CD4-positive, alpha-beta T cell treated with Interleukin-12 subunit alpha and Interleukin-12 subunit beta, for 1 hour (primary cell): Measurements from ENCODE around the gene DMRTC2.

ENCODE experiments used
- DNase-seq: peaks from one replicate; pipeline ENCODE4 v3.0.0-alpha.2; 2020

Gene DMRTC2

DNA sequence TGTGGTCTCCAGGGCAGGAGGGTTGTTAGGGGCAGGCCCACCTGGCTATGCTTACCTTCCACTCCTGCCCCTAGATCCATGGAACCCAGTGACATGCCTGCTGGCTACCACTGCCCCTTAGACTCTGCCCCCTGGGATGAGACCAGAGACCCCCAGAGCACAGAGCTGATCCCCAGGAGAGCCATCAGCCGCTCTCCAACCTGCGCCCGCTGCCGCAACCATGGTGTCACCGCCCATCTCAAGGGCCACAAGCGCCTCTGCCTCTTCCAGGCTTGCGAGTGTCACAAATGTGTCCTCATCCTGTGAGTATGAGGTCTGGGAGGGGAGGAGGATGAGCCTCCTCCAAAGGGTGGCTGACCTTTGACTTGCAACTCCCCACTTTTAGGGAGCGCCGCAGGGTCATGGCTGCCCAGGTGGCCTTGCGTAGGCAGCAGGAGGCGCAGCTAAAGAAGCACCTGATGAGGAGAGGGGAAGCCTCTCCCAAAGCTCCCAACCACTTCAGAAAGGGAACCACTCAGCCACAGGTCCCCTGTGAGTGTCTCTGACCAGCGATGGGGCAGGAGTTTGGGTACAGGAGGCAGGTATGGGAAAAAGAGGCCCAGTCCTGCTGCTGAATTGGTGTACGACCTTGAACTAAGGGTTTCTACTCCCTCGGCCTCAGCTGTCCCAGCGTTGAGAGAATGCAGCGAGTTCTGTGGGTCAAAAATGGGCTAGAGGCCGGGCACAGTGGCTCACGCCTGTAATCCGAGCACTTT, 2.7 kb downstream of the DMRTC2 start:
- DNase-seq = no peak

DNA sequence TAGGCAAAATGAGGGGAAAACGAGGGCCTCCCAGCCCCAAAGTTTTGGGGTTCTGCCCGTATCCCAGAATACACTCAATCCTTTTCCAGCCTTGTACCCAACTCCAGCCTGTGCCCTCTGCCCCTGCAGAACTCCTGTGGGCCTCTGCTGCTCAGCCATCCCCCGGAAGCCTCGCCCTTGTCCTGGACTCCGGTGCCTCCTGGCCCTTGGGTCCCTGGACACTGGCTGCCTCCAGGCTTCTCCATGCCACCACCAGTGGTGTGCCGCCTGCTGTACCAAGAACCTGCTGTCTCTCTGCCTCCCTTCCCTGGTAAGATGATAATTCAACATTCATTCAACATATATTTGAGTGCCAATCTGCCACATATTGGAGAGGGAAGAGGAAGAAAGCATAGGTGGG, 3.8 kb downstream of the DMRTC2 start:
- DNase-seq = no peak

- DNase-seq = no peak
Measured at GRCh38 chr19:41849067-41849466, 4.2 kb downstream of the DMRTC2 start.

DNA sequence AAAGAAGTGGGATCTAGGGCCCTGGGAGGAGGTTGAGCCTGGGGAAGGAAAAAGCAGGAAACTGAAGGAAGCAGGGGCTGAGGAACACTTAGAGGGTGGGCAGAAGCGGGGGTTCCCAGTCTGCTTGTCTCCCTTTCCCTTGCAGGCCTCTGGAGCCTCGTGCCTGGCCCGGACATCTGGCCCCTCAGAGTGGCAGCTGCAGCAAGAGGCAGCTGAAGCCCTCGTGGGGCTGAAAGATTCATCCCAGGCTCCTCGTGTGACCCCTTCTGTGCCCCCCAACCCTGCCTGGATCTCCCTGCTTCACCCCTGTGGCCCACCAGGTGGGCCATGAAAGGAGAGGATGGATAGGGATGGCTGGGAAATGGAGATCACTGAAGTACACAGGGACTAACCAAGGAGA, 5.5 kb downstream of the DMRTC2 start:
- DNase-seq = no peak

GRCh38 chr19:41851456-41851855, 6.6 kb downstream of the DMRTC2 start:
- no peak for DNase-seq

DNA sequence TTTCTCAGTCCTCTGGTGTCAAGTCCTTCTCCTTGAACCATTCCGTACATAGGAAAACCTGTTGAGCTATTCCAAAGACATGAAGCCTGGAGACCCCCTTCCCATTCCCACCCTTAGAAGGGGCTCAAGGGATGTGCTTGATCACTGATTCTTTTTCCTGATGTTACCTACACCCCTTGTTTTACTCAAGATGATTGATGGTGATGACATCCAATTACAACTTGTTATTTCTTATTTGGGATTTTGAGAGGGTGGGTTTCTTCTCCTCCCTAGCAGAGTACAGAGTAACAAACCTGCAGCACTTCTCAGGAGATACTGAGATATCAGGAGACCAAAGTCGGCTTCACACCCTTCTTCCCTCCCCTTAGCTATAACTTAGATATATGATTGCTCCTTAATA, 8.5 kb downstream of the DMRTC2 start:
- no peak for DNase-seq

- no peak for DNase-seq
Measured at GRCh38 chr19:41853768-41854167, 8.9 kb downstream of the DMRTC2 start.

DNA sequence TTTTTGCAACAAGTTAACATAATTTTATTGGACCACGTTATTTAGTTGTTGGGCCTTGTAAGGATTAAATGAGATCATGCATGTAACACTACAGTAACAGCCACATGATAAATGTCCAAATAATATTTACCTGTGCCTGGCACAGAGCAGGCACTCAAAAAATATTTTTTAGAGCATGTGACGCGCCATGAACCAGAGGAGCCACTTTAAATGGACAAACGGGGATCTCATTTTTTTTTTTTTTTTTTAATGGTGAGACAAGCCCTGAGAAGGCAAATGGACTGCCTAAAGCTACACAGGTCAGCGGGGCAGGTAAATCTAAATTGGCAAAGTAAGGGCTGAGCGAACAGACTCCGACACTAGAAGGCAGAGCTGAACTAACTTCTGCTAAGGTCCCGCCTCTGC, 14.4 kb downstream of the DMRTC2 start:
- DNase-seq = no peak

DNA sequence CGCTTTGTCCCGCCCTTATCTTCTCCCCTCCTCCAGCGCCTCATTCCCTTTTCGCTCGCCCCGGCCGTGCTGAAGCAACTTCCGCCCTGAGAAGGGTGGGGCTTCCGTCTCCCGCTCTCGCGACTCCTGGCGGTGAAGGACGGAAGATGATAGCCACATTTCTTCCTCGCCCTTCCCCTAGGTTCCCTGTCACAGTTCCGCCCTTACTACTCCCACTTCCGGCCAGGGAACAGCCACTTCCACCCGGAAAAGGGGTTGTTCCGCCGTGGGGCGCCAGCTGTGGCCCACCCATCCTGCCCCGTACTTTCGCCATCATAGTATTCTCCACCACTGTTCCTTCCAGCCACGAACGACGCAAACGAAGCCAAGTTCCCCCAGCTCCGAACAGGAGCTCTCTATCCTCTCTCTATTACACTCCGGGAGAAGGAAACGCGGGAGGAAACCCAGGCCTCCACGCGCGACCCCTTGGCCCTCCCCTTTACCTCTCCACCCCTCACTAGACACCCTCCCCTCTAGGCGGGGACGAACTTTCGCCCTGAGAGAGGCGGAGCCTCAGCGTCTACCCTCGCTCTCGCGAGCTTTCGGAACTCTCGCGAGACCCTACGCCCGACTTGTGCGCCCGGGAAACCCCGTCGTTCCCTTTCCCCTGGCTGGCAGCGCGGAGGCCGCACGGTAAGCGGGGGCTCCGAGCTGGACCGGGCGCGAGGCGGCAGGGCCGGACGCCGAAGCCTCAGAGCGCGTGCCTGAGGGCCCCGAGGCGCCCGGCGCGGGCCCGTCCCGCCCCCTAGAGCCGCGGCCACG, 15.0 kb downstream of the DMRTC2 start, which contains the start of gene RPS19:
Gene RPS19, plus strand, starts transcription at position 638 of the 801 bp plus-strand sequence. CDS start 520 bp downstream, outside the sequence.
- DNase-seq = peak; percentile 99

DNA sequence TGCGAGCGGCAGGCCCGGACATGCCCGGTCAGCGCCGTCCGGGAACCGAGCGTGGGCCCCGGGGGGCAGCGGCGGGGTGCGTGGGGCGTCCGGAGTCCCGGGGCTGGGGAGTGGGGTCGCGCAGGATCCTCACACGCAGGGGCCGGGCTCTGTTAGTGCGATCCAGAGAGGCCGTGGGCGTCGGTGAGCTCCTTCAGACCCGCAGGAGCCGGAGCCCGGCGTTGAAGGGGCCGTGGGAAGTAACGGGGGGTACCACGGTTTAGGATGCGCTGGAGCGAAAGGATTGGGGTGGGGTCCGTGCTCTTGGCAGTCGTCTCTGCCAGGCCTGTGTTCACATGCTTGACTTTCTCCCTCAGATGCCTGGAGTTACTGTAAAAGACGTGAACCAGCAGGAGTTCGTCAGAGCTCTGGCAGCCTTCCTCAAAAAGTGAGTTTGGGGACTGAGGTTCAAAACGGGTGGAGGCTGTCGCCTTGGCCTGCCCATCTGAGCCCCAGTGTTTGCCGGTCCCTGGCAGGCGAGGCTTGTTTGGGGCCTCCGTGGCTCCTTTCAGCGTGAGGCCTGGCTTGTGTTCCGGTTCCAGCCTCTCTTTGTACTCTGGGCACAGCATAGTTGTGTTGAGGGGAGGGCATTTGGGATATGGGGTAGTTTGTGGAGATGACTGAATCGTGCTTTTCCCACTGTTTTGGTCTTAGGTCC, 15.7 kb downstream of the DMRTC2 start:
- no peak for DNase-seq

GRCh38 chr19:41861116-41861768, 16.4 kb downstream of the DMRTC2 start:
- no peak for DNase-seq

DNA sequence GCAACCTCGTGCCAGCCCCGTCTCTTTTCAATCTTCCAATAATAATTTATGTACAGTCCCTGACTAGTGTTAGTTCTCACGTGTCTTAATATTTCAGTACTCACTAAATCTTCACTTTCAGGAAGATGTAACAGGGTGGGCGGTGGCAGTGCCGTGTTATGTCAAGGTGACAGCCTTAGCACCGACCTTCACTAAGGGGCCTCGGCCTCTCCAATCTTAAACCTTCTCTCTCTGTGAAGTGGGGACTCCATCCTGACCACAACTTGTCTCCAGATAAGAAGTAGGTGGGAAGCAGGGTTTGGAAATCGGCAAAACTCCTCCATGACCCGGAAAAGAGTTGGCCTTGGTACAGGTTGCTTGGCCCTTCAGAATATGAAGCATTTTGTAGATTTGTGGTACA, 17.0 kb downstream of the DMRTC2 start:
- no peak for DNase-seq

- DNase-seq = no peak
Measured at GRCh38 chr19:41862445-41862986, 17.7 kb downstream of the DMRTC2 start.

DNA sequence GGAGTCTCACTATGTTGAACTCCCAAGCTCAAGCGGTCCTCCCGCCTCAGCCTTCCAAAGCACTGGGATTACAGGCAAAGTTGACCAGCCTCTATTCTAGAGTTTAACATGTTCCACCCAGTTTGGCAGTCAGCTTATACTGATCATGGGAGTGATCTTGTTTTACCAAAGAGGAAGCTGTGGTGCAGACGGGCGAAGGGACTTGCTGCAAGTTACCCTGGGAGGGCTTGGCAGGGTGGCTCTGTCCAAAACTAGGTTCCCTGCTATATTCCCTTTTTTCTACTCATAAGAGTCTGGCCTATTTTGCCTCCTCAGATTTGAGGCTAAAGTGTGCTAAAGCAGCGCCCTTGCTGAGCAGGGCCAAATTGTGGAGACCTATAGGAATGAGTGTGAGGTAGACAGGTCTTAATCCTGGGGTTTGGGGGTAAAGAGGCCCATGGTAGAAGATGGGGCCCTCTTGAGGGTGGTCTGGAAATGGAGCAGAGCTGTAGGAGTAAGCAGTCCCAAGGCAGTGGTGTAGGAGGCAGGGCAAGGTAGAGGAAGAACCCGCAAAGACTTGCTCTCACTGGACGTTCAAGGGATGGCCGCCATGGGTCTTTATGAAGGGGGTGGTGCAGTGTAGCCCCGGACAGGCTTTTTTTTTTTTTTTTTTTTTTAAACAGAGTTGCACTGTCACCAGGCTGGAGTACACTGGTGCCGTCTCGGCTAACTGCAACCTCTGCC, 18.5 kb downstream of the DMRTC2 start:
- DNase-seq = no peak

DNA sequence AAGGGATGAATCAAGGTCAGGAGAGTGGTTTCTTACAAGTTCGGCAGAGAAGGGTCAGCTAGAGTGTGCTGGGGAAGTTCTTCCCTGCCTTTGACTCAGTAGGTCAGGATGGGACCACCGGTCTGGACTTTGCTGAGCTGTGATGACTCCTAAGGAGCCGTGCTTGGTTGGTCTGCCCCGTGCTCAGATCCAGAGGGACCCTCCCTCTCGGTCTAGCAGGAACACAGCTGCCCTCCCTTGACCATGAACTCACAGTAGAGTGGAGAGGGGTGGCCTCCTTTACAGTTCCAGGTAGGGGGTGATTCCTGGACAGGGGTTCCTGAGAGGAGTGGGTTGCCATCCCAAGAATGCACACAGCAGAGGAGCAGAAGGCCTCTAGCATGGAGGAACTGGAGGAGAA, 19.5 kb downstream of the DMRTC2 start:
- no peak for DNase-seq

GRCh38 chr19:41866284-41866683, 21.4 kb downstream of the DMRTC2 start:
- DNase-seq = no peak

GRCh38 chr19:41868120-41868988, 23.5 kb downstream of the DMRTC2 start:
- DNase-seq = no peak

DNA sequence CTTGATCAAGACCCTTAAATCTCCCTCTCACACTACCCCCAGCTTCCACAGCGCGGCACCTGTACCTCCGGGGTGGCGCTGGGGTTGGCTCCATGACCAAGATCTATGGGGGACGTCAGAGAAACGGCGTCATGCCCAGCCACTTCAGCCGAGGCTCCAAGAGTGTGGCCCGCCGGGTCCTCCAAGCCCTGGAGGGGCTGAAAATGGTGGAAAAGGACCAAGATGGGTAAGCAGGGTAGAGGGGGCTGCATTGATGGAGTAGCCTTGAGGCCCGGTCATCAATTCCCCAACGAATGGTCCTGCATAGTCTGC, 24.1 kb downstream of the DMRTC2 start:
- no peak for DNase-seq

DNA sequence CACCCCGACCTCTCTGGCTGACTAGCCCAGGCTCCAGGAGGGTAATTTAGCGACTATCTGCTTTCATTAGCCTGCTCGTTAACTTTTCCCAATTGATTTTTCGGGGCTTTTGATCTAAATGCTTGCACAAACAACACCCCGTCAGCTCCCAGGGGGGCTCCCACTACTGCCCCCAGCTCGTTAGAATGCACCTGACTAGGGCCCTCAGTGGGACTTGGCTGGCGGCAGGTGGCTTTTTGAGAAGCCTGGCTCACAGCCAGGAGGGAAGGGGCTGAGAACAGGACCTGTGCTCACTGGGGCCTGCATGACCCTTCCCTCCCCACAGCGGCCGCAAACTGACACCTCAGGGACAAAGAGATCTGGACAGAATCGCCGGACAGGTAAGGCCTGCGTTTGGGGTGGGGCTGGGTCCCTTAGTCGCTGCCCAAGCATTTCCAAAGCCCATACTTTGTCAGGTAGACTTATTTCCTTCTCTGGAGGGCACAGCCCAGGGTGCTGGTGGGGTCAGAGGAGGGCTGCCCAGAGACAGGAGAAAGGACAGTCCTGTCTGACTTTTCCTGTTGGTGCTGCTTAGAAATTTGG, 24.6 kb downstream of the DMRTC2 start:
- no peak for DNase-seq

GRCh38 chr19:41870401-41870873, 25.6 kb downstream of the DMRTC2 start:
- no peak for DNase-seq
